HepG2 (cell line): ENCODE data around the gene STAT5A. TPM values are rescaled to one million over a fixed set of nuclear protein-coding genes. Genes with fewer than 3 reads are reported as not detected.

ENCODE experiments used
- AKAP8 ChIP-seq: sonication (generic); formaldehyde crosslinking; IDR thresholded peaks from 2 replicates; pipeline ENCODE4 v1.5.1; 2020; ENCODE audit warnings: mild to moderate bottlenecking, missing genetic modification reagents
- BRD4 ChIP-seq: sonication (generic); formaldehyde crosslinking; IDR thresholded peaks from 2 replicates; pipeline ENCODE4 v1.4.0; 2020; ENCODE audit warnings: missing genetic modification reagents
- GABPA ChIP-seq, 2 experiments: IDR thresholded peaks; 2 replicates each; pipeline ENCODE4 v1.6.1; 2011 to 2016; ENCODE audit warnings: low read depth in 2 of 2, low read length in 1 of 2, missing biosample characterization in 1 of 2, missing genetic modification characterization in 1 of 2
- GLMP ChIP-seq: sonication (generic); formaldehyde crosslinking; IDR thresholded peaks from 2 replicates; pipeline ENCODE4 v1.9.0; 2021; ENCODE audit warnings: missing genetic modification reagents, mild to moderate bottlenecking, borderline replicate concordance
- HNF4A ChIP-seq: sonication (generic); formaldehyde crosslinking; IDR thresholded peaks from 2 replicates; pipeline ENCODE4 v1.4.0; 2020; ENCODE audit warnings: missing genetic modification reagents
- LRRFIP1 ChIP-seq: sonication (generic); formaldehyde crosslinking; conservative IDR thresholded peaks from 2 replicates; pipeline ENCODE4 v1.4.0; 2020; ENCODE audit warnings: missing genetic modification reagents
- NCOA2 ChIP-seq: sonication (generic); formaldehyde crosslinking; IDR thresholded peaks from 2 replicates; pipeline ENCODE4 v1.8.0; 2022; ENCODE audit warnings: inconsistent platforms
- NFYC ChIP-seq: IDR thresholded peaks from 2 replicates; pipeline ENCODE4 v1.6.1; 2016; ENCODE audit warnings: missing genetic modification reagents, missing compliant biosample characterization
- PHF20 ChIP-seq: sonication (generic); formaldehyde crosslinking; IDR thresholded peaks from 2 replicates; pipeline ENCODE4 v1.5.0; 2020; ENCODE audit warnings: mild to moderate bottlenecking, missing genetic modification reagents
- REPIN1 ChIP-seq: sonication (generic); formaldehyde crosslinking; IDR thresholded peaks from 2 replicates; pipeline ENCODE4 v1.8.0; 2022; ENCODE audit warnings: missing genetic modification reagents, low read depth, mild to moderate bottlenecking, borderline replicate concordance
- ZC3H4 ChIP-seq: sonication (generic); formaldehyde crosslinking; IDR thresholded peaks from 2 replicates; pipeline ENCODE4 v1.4.0; 2020; ENCODE audit warnings: missing genetic modification reagents, borderline replicate concordance
- ZFP41 ChIP-seq: sonication (generic); formaldehyde crosslinking; IDR thresholded peaks from 2 replicates; pipeline ENCODE4 v1.4.0; 2020; ENCODE audit warnings: mild to moderate bottlenecking, missing genetic modification reagents, borderline replicate concordance
- ZNF329 ChIP-seq: sonication (generic); formaldehyde crosslinking; IDR thresholded peaks from 2 replicates; pipeline ENCODE4 v1.9.0; 2021; ENCODE audit warnings: low read depth, mild to moderate bottlenecking, missing genetic modification reagents
- ZNF382 ChIP-seq: sonication (generic); formaldehyde crosslinking; IDR thresholded peaks from 2 replicates; pipeline ENCODE4 v1.5.0; 2020; ENCODE audit warnings: missing genetic modification reagents, mild to moderate bottlenecking, borderline replicate concordance
- ZNF530 ChIP-seq: sonication (generic); formaldehyde crosslinking; IDR thresholded peaks from 2 replicates; pipeline ENCODE4 v1.5.0; 2020; ENCODE audit warnings: low read depth, mild to moderate bottlenecking, missing genetic modification reagents
- ZNF577 ChIP-seq: sonication (generic); formaldehyde crosslinking; IDR thresholded peaks from 2 replicates; pipeline ENCODE4 v1.4.0; 2020; ENCODE audit warnings: mild to moderate bottlenecking, low read depth, missing genetic modification reagents, borderline replicate concordance
- polyA plus RNA-seq, 8 experiments: library from polyadenylated mRNA; depleted of rRNA in 3 of 8; stranded (reverse) in 7 of 8; unstranded in 1 of 8; fragments of >200 nt; fragmentation: Illumina TruSeq in 4 of 8; extraction: Trizol in 4 of 8; gene quantifications; 2 replicates each; pipeline versions ENCODE4 v1.2.1 to v1.2.3, GENCODE V29; 2011 to 2016; ENCODE audit warnings: low read depth in 4 of 8, missing spikeins in 1 of 8, mixed read lengths in 1 of 8; ENCODE audit not compliant: insufficient read depth in 1 of 8
- total RNA-seq, 5 experiments: library from RNA; depleted of rRNA; stranded (reverse); fragments of >200 nt; fragmentation: Illumina TruSeq; extraction: Trizol; gene quantifications; 2 replicates each; pipeline ENCODE4 v1.2.3, GENCODE V29; 2016; ENCODE audit warnings: low read depth in 1 of 5
- TF ChIP-seq, protein P1 (sequence below): sonication (generic); formaldehyde crosslinking; IDR thresholded peaks from 2 replicates; pipeline ENCODE4 v1.5.0; 2020; ENCODE audit warnings: mild to moderate bottlenecking, missing genetic modification reagents, borderline replicate concordance

The STAT5A gene
- total and polyA plus RNA-seq, 2 of the 13 experiments (the other 11 are each of a cell fraction or from before 2014, with no cell fraction given) = 1.4 to 4.1 TPM

DNA sequence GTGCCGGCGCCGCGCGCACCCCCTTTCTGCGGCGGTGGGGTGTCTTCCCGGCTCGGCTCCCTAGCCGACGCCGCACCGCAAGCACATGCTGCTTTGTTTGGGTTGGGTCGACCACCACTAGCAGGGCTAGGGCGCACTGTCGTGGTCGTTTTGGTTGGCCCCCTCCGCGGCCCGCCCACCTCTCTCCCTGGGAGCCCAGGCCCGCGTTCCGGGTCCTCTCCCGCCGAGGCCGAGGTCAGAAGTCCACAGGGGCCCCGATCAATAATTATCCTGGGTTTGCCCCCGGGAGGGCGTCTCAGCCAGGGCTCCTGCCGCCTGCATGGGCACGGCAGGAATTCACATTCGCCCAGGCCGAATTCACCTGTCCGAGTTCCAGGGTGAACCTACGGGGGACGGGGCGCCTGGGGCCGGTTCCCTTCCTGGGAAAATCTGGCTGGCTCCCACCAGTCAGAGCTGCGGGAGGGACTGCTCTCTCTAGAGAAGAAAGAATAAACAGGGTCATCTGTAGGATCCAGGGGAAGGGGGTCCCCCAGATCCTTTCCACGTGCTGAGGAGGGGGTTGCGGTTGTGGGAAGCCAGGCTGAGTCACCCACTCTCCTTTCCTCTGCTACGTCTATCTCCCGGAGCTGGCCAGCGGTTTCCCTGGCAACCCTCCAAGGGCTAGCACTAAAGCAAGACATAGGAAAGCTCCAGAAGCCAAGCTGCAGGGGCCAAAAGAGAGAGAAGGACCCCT is 11.5 kb upstream of the STAT5A start (continued):
- no peak for TF ChIP-seq ZNF577 (CRISPR knock-in tag)
- no peak for TF ChIP-seq ZNF382 (CRISPR knock-in tag)
- TF ChIP-seq PHF20 = peak; percentile 58
- TF ChIP-seq AKAP8 (CRISPR knock-in tag) = peak; percentile 74; the same call in 1 of the 2 replicates
- TF ChIP-seq ZFP41 (CRISPR knock-in tag) = peak; percentile 72; the same call in 1 of the 2 replicates
- peak; percentile 21; the same call in 1 of the 2 replicates for TF ChIP-seq REPIN1
- no peak for TF ChIP-seq ZNF530 (CRISPR knock-in tag)
- TF ChIP-seq GLMP (CRISPR knock-in tag) = no peak
- TF ChIP-seq HNF4A (CRISPR knock-in tag) = peak; percentile 97
- TF ChIP-seq ZC3H4 (CRISPR knock-in tag) = peak; percentile 68; the same call in 1 of the 2 replicates
- TF ChIP-seq NFYC (CRISPR knock-in tag) = no peak
- TF ChIP-seq, protein P1, sequence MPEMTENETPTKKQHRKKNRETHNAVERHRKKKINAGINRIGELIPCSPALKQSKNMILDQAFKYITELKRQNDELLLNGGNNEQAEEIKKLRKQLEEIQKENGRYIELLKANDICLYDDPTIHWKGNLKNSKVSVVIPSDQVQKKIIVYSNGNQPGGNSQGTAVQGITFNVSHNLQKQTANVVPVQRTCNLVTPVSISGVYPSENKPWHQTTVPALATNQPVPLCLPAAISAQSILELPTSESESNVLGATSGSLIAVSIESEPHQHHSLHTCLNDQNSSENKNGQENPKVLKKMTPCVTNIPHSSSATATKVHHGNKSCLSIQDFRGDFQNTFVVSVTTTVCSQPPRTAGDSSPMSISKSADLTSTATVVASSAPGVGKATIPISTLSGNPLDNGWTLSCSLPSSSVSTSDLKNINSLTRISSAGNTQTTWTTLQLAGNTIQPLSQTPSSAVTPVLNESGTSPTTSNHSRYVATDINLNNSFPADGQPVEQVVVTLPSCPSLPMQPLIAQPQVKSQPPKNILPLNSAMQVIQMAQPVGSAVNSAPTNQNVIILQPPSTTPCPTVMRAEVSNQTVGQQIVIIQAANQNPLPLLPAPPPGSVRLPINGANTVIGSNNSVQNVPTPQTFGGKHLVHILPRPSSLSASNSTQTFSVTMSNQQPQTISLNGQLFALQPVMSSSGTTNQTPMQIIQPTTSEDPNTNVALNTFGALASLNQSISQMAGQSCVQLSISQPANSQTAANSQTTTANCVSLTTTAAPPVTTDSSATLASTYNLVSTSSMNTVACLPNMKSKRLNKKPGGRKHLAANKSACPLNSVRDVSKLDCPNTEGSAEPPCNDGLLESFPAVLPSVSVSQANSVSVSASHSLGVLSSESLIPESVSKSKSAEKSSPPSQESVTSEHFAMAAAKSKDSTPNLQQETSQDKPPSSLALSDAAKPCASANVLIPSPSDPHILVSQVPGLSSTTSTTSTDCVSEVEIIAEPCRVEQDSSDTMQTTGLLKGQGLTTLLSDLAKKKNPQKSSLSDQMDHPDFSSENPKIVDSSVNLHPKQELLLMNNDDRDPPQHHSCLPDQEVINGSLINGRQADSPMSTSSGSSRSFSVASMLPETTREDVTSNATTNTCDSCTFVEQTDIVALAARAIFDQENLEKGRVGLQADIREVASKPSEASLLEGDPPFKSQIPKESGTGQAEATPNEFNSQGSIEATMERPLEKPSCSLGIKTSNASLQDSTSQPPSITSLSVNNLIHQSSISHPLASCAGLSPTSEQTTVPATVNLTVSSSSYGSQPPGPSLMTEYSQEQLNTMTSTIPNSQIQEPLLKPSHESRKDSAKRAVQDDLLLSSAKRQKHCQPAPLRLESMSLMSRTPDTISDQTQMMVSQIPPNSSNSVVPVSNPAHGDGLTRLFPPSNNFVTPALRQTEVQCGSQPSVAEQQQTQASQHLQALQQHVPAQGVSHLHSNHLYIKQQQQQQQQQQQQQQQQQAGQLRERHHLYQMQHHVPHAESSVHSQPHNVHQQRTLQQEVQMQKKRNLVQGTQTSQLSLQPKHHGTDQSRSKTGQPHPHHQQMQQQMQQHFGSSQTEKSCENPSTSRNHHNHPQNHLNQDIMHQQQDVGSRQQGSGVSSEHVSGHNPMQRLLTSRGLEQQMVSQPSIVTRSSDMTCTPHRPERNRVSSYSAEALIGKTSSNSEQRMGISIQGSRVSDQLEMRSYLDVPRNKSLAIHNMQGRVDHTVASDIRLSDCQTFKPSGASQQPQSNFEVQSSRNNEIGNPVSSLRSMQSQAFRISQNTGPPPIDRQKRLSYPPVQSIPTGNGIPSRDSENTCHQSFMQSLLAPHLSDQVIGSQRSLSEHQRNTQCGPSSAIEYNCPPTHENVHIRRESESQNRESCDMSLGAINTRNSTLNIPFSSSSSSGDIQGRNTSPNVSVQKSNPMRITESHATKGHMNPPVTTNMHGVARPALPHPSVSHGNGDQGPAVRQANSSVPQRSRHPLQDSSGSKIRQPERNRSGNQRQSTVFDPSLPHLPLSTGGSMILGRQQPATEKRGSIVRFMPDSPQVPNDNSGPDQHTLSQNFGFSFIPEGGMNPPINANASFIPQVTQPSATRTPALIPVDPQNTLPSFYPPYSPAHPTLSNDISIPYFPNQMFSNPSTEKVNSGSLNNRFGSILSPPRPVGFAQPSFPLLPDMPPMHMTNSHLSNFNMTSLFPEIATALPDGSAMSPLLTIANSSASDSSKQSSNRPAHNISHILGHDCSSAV (CRISPR knock-in tag) = no peak
- peak; percentile 71 for TF ChIP-seq BRD4
- no peak for TF ChIP-seq LRRFIP1
- no peak for TF ChIP-seq ZNF329 (CRISPR knock-in tag)
- TF ChIP-seq GABPA (IDR thresholded peaks at IDR 0.05; ENCODE audit: low read depth, low read length) = no peak
- TF ChIP-seq GABPA (CRISPR knock-in tag; IDR thresholded peaks at IDR 0.05; ENCODE audit: low read depth) = 0 out of 2 replicates have a peak, but pooled peaks have one; percentile 32
- TF ChIP-seq NCOA2 = peak; percentile 72
